ENCODE measurements around the gene TMEM219.
"Not testable (repeated sequence)": the region's sequence is repeated elsewhere in the genome, so short reads cannot be mapped to it uniquely, and the experiment has no call there.

Gene TMEM219

DNA sequence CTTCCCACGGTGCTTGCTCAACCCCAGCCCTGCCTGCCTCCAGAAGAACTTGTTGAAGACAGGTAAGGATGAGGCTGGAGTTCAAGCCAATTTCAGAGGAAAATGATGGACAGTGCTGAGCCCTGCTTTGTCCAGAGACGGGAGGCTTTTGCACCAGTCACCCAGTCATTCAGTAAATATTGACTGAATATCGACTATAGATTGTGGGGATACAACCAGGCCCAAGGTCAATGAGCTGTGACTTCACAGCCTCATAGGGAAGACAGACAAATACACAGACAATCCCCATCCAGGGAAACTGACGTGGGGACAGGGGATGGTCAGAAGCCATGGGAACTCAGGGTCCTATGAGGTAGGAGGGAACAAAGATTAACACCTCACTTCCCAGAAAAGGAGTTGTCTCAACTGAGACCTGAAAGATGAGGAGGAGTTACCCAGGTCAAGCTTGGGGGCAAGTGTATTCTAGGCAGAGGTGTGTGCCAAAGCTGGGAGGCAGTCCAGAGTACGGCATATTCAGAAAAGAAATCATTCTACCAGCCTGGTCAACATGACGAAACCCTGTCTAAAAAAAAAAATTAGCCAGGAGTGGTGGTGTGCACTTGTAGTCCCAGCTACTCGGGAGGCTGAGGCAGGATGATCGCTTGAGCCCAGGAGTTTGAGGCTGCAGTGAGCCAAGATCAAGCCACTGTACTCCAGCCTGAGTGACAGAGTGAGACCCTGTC lies 54.8 kb downstream of the TMEM219 start:
- DNase-seq, result no peak
- no peaks in the 10 kb centered on the region for H3K9me3 Mint-ChIP-seq
- H3K4me3 Mint-ChIP-seq, result no peak overlapping the region
- peaks cover 15% of the 10 kb centered on the region for H3K4me1 Mint-ChIP-seq
- no peak overlapping the region for H3K27ac Mint-ChIP-seq
- no peaks in the 10 kb centered on the region for H3K36me3 Mint-ChIP-seq (ENCODE audit: low read depth)
- TF ChIP-seq, protein P1, sequence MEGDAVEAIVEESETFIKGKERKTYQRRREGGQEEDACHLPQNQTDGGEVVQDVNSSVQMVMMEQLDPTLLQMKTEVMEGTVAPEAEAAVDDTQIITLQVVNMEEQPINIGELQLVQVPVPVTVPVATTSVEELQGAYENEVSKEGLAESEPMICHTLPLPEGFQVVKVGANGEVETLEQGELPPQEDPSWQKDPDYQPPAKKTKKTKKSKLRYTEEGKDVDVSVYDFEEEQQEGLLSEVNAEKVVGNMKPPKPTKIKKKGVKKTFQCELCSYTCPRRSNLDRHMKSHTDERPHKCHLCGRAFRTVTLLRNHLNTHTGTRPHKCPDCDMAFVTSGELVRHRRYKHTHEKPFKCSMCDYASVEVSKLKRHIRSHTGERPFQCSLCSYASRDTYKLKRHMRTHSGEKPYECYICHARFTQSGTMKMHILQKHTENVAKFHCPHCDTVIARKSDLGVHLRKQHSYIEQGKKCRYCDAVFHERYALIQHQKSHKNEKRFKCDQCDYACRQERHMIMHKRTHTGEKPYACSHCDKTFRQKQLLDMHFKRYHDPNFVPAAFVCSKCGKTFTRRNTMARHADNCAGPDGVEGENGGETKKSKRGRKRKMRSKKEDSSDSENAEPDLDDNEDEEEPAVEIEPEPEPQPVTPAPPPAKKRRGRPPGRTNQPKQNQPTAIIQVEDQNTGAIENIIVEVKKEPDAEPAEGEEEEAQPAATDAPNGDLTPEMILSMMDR (IDR thresholded peaks at IDR 0.05), result no peak
- H3K27me3 Mint-ChIP-seq (ENCODE audit: low read depth, poor library complexity), result peaks cover 70% of the 10 kb centered on the region

GRCh38 chr16:30017277-30017656 lies 55.4 kb downstream of the TMEM219 start:
- TF ChIP-seq, protein P1 (IDR thresholded peaks at IDR 0.05), result no peak
- Mint-ChIP-seq H3K36me3 (ENCODE audit: low read depth) (no peaks in the 10 kb centered on the region), H3K4me1 (peaks cover 10% of the 10 kb centered on the region), H3K9me3 (no peaks in the 10 kb centered on the region), H3K27me3 (ENCODE audit: low read depth, poor library complexity) (peaks cover 68% of the 10 kb centered on the region), H3K4me3 (no peak overlapping the region), H3K27ac (no peak overlapping the region)
- no peak for DNase-seq

GRCh38 chr16:30017937-30018336 lies 56.1 kb downstream of the TMEM219 start:
- H3K4me1 Mint-ChIP-seq; H3K27ac Mint-ChIP-seq; H3K9me3 Mint-ChIP-seq; H3K4me3 Mint-ChIP-seq; DNase-seq; H3K36me3 Mint-ChIP-seq (ENCODE audit: low read depth): not testable (repeated sequence)
- H3K27me3 Mint-ChIP-seq (ENCODE audit: low read depth, poor library complexity), result peaks cover 66% of the 10 kb centered on the region

DNA sequence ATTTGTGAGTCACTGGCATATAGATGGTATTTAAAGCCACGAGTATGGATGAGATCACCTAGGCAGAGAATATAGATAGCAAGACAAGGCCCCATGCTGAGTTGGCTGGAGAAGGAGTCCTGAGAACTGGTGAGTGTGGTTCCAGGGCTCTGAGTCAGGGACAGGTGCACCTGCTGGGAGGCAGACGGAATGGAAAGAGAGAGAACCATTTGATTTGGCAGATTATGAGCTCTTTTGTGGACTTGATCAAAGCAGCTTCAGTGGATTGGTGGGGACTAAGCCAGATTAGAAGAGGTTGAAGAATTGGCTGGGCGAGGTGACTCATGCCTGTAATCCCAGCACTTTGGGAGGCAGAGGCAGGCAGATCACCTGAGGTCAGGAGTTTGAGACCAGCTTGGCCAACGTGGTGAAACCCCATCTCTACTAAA lies 56.9 kb downstream of the TMEM219 start:
- H3K36me3 Mint-ChIP-seq (ENCODE audit: low read depth), result no peaks in the 10 kb centered on the region
- TF ChIP-seq, protein P1 (IDR thresholded peaks at IDR 0.05), result no peak
- DNase-seq, result no peak
- H3K27ac Mint-ChIP-seq, result no peak overlapping the region
- H3K4me1 Mint-ChIP-seq, result peaks cover 10% of the 10 kb centered on the region
- no peak overlapping the region for H3K4me3 Mint-ChIP-seq
- H3K27me3 Mint-ChIP-seq (ENCODE audit: low read depth, poor library complexity), result peaks cover 70% of the 10 kb centered on the region
- H3K9me3 Mint-ChIP-seq, result no peaks in the 10 kb centered on the region
